Suprapubic skin (tissue), 4 donors: ENCODE data around the gene IL36B. TPM values are rescaled to one million over a fixed set of nuclear protein-coding genes. Genes with fewer than 3 reads are reported as not detected.

Experiments
- DNase-seq, 2 donors: peaks; one replicate each; pipeline ENCODE4 v3.0.0-alpha.2; 2019; ENCODE audit warnings: low spot score in 2 of 2
- H3K27ac ChIP-seq: fragments of 200-600 bp; sonication (generic); one replicate; pipeline ENCODE4 v1.5.1; 2019
- H3K27me3 ChIP-seq: fragments of 200-600 bp; sonication (generic); one replicate; pipeline ENCODE4 v1.5.1; 2019
- H3K36me3 ChIP-seq: fragments of 200-600 bp; sonication (generic); one replicate; pipeline ENCODE4 v1.5.1; 2019
- H3K4me1 ChIP-seq: fragments of 200-600 bp; sonication (generic); one replicate; pipeline ENCODE4 v1.5.1; 2019
- H3K4me3 ChIP-seq: fragments of 200-600 bp; sonication (generic); one replicate; pipeline ENCODE4 v1.5.1; 2019; ENCODE audit warnings: mild to moderate bottlenecking
- H3K9me3 ChIP-seq: fragments of 200-600 bp; sonication (generic); one replicate; pipeline ENCODE4 v1.5.1; 2019
- CTCF ChIP-seq, 2 donors: fragments of 200-600 bp in 1 of 2; fragments of 450-650 bp in 1 of 2; sonication (generic) in 1 of 2; IDR thresholded peaks; one replicate each; pipeline ENCODE4 v1.5.1; 2016 to 2019; ENCODE audit warnings: antibody characterized with exemption in 2 of 2, mild to moderate bottlenecking in 1 of 2, moderate library complexity in 1 of 2
- EP300 ChIP-seq: sonication (generic); formaldehyde crosslinking; IDR thresholded peaks from one replicate; pipeline ENCODE4 v1.6.1; 2017; ENCODE audit warnings: antibody characterized with exemption
- POLR2A ChIP-seq, 2 donors: fragments of 450-650 bp; IDR thresholded peaks; one replicate each; pipeline ENCODE4 v1.6.1; 2017; ENCODE audit warnings: antibody characterized with exemption in 2 of 2, mild to moderate bottlenecking in 2 of 2, moderate library complexity in 2 of 2
- POLR2AphosphoS5 ChIP-seq, 3 donors: sonication (generic); formaldehyde crosslinking; IDR thresholded peaks; one replicate each; pipeline ENCODE4 v1.6.1; 2017; ENCODE audit warnings: antibody characterized with exemption in 3 of 3
- WGBS: methylation state at CpG from one replicate; pipeline ENCODE4 v1.1.5; 2018; 5-methylcytosine and 5-hydroxymethylcytosine counted together
- total RNA-seq, 4 donors: library from RNA; depleted of rRNA; stranded (reverse); fragments of >200 nt; gene quantifications; one replicate each; pipeline ENCODE4 v1.1.0, GENCODE V29; 2016

IL36B gene
- total RNA-seq, 4 donors from 2014 or later, result 1.5 to 7.9 (median 4.0) TPM

- H3K9me3 ChIP-seq, result no peaks in the 10 kb centered on the region
- WGBS, result 85% methylated on average over 3 of the region's 3 CpGs
- no peak within 1 kb of the TSS for H3K27ac ChIP-seq
- H3K4me1 ChIP-seq, result peaks cover 5% of the 10 kb centered on the region
- no peak for TF ChIP-seq POLR2A (IDR thresholded peaks at IDR 0.05)
- TF ChIP-seq POLR2AphosphoS5 (IDR thresholded peaks at IDR 0.05), result no peak
- no peak for TF ChIP-seq EP300
- no peak for TF ChIP-seq CTCF (IDR thresholded peaks at IDR 0.05)
- peaks cover 2% of the 10 kb centered on the region for H3K27me3 ChIP-seq
- no peak within 1 kb of the TSS for H3K4me3 ChIP-seq
- H3K36me3 ChIP-seq, result no peaks in the 10 kb centered on the region
- no peak for DNase-seq
Measured at GRCh38 chr2:113067681-113068080, 15.0 kb upstream of the IL36B start, which contains the start of gene IL1F10. IL1F10 (plus strand) TSS chr2:113067970; CDS start chr2:113072739, 4,769 bp downstream.

DNA sequence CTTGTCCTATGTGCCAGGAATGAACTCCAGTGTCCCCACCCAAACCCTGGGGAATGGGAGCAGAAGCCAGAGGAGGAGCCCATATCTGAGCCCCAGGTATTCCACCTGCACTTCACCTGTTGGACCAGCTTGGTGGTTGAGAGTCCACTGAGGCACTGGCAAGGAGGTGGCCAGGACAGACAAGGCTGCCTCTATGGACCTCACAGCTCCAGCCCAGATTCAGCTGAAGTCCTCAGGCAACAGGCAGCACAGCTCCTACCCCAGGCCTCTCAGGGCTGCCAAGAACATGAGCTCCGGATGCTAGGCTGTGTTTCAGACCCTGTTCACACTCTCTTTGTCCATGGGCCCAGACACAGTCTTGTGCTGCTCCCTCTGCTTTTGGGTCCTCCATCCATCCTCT is 12.2 kb upstream of the IL36B start:
- 81% methylated on average over 1 of the region's 1 CpG for WGBS
- no peak for DNase-seq

DNA sequence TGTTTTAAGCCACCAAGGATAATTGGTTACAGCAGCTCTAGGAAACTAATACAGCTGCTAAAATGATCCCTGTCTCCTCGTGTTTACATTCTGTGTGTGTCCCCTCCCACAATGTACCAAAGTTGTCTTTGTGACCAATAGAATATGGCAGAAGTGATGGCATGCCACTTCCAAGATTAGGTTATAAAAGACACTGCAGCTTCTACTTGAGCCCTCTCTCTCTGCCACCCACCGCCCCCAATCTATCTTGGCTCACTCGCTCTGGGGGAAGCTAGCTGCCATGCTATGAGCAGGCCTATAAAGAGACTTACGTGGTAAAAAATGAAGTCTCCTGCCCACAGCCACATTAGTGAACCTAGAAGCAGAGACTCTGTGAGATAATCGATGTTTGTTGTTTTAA is 11.6 kb upstream of the IL36B start:
- no peak for TF ChIP-seq POLR2A (IDR thresholded peaks at IDR 0.05)
- no peak for TF ChIP-seq CTCF (IDR thresholded peaks at IDR 0.05)
- TF ChIP-seq POLR2AphosphoS5 (IDR thresholded peaks at IDR 0.05), result no peak
- TF ChIP-seq EP300, result no peak
- no peaks in the 10 kb centered on the region for H3K36me3 ChIP-seq
- no peaks in the 10 kb centered on the region for H3K9me3 ChIP-seq
- no peak overlapping the region for H3K27ac ChIP-seq
- H3K4me3 ChIP-seq, result no peak overlapping the region
- WGBS, result 89% methylated on average over 5 of the region's 5 CpGs
- DNase-seq, result no peak
- no peaks in the 10 kb centered on the region for H3K4me1 ChIP-seq
- peaks cover 6% of the 10 kb centered on the region for H3K27me3 ChIP-seq

More for the DNA sequence above, 12.2 kb upstream of the IL36B start:
- Histone ChIP-seq H3K4me1 (no peaks in the 10 kb centered on the region), H3K4me3 (no peak overlapping the region), H3K27me3 (peaks cover 6% of the 10 kb centered on the region), H3K27ac (no peak overlapping the region), H3K9me3 (no peaks in the 10 kb centered on the region), H3K36me3 (no peaks in the 10 kb centered on the region)
- no peak for TF ChIP-seq CTCF (IDR thresholded peaks at IDR 0.05)

DNA sequence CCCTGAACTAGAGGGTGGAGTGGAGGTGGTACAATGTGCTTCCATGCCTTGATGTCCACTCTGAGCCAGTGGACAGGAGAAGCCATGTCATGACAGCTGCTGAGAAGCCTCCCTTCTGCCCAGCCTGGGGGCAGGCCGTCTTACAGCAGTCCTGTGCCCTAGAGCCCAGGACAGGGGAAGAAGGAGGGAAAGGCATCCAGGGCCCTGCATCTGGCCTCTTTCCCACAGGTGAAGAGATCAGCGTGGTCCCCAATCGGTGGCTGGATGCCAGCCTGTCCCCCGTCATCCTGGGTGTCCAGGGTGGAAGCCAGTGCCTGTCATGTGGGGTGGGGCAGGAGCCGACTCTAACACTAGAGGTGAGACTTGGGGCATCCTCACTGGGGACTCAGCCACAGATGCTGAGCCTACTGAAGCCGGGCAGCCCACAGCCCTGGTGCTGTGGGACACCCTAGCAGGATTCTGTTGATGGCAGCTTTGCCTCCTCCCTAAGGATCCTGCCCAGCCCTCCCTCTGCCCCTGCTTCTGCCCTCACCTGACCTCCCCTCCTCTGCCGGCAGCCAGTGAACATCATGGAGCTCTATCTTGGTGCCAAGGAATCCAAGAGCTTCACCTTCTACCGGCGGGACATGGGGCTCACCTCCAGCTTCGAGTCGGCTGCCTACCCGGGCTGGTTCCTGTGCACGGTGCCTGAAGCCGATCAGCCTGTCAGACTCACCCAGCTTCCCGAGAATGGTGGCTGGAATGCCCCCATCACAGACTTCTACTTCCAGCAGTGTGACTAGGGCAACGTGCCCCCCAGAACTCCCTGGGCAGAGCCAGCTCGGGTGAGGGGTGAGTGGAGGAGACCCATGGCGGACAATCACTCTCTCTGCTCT is 9.5 kb upstream of the IL36B start:
- no peak overlapping the region for H3K27ac ChIP-seq
- H3K4me1 ChIP-seq, result no peaks in the 10 kb centered on the region
- H3K9me3 ChIP-seq, result no peaks in the 10 kb centered on the region
- no peak for TF ChIP-seq POLR2A (IDR thresholded peaks at IDR 0.05)
- TF ChIP-seq CTCF (IDR thresholded peaks at IDR 0.05), result no peak
- no peak for TF ChIP-seq EP300
- no peak for TF ChIP-seq POLR2AphosphoS5 (IDR thresholded peaks at IDR 0.05)
- WGBS, result 95% methylated on average over 14 of the region's 18 CpGs
- H3K27me3 ChIP-seq, result peaks cover 6% of the 10 kb centered on the region
- H3K4me3 ChIP-seq, result no peak overlapping the region
- no peaks in the 10 kb centered on the region for H3K36me3 ChIP-seq
- DNase-seq, result no peak

- 71% methylated on average over 2 of the region's 2 CpGs for WGBS
- H3K27ac ChIP-seq, result no peak overlapping the region
- H3K4me1 ChIP-seq, result no peaks in the 10 kb centered on the region
- no peaks in the 10 kb centered on the region for H3K36me3 ChIP-seq
- H3K9me3 ChIP-seq, result no peaks in the 10 kb centered on the region
- DNase-seq, result no peak
- TF ChIP-seq CTCF (IDR thresholded peaks at IDR 0.05) (no peak), EP300 (no peak), POLR2AphosphoS5 (IDR thresholded peaks at IDR 0.05) (no peak), POLR2A (IDR thresholded peaks at IDR 0.05) (no peak)
- no peak overlapping the region for H3K4me3 ChIP-seq
- H3K27me3 ChIP-seq, result peaks cover 6% of the 10 kb centered on the region
Measured at GRCh38 chr2:113061241-113061640, 8.6 kb upstream of the IL36B start.
